ENCODE data around the gene KIF21B.

The KIF21B gene

GRCh38 chr1:201023517-201023902 lies at the start of gene KIF21B:
KIF21B (minus strand) TSS chr1:201023714; CDS start chr1:201023383, 331 bp downstream.
- DNase-seq = no peak

- no peak for DNase-seq
Measured at GRCh38 chr1:201072922-201073321, 49.4 kb upstream of the KIF21B start.

GRCh38 chr1:201072149-201072548 lies 48.6 kb upstream of the KIF21B start:
- DNase-seq = no peak

- no peak for DNase-seq
Measured at GRCh38 chr1:201069636-201070035, 46.1 kb upstream of the KIF21B start.

- DNase-seq = no peak
Measured at GRCh38 chr1:201068976-201069375, 45.5 kb upstream of the KIF21B start.

- no peak for DNase-seq
Measured at GRCh38 chr1:201066986-201067385, 43.5 kb upstream of the KIF21B start.

- DNase-seq = no peak
Measured at GRCh38 chr1:201065686-201066085, 42.2 kb upstream of the KIF21B start.

- no peak for DNase-seq
Measured at GRCh38 chr1:201064806-201065205, 41.3 kb upstream of the KIF21B start.

GRCh38 chr1:201063145-201063544 lies 39.6 kb upstream of the KIF21B start:
- DNase-seq = no peak

GRCh38 chr1:201062511-201063091 lies 39.1 kb upstream of the KIF21B start:
- DNase-seq = no peak

GRCh38 chr1:201061886-201062285 lies 38.4 kb upstream of the KIF21B start:
- no peak for DNase-seq

GRCh38 chr1:201061049-201061448 lies 37.5 kb upstream of the KIF21B start:
- no peak for DNase-seq

- no peak for DNase-seq
Measured at GRCh38 chr1:201060586-201060985, 37.1 kb upstream of the KIF21B start.

GRCh38 chr1:201059871-201060555 lies 36.5 kb upstream of the KIF21B start:
- no peak for DNase-seq

- DNase-seq = no peak
Measured at GRCh38 chr1:201059401-201059800, 35.9 kb upstream of the KIF21B start.

GRCh38 chr1:201054091-201054543 lies 30.6 kb upstream of the KIF21B start:
- DNase-seq = no peak

- no peak for DNase-seq
Measured at GRCh38 chr1:201053155-201053860, 29.8 kb upstream of the KIF21B start.

GRCh38 chr1:201051399-201051798 lies 27.9 kb upstream of the KIF21B start:
- DNase-seq = no peak

GRCh38 chr1:201050515-201051277 lies 27.2 kb upstream of the KIF21B start:
- DNase-seq = no peak

- DNase-seq = no peak
Measured at GRCh38 chr1:201049248-201049831, 25.8 kb upstream of the KIF21B start.

GRCh38 chr1:201048521-201048920 lies 25.0 kb upstream of the KIF21B start:
- no peak for DNase-seq

- no peak for DNase-seq
Measured at GRCh38 chr1:201044119-201044518, 20.6 kb upstream of the KIF21B start.
